WTC11 (cell line): ENCODE data around the gene INVS.

Source experiments
- CREB1 ChIP-seq: sonication (generic); formaldehyde crosslinking; IDR thresholded peaks from 2 replicates; pipeline ENCODE4 v1.8.0; 2023; ENCODE audit warnings: mild to moderate bottlenecking, missing genetic modification reagents
- E2F5 ChIP-seq: sonication (generic); formaldehyde crosslinking; IDR thresholded peaks from 2 replicates; pipeline ENCODE4 v1.8.1; 2022; ENCODE audit warnings: mild to moderate bottlenecking, moderate library complexity, missing genetic modification reagents
- FOXJ3 ChIP-seq: sonication (generic); formaldehyde crosslinking; IDR thresholded peaks from 2 replicates; pipeline ENCODE4 v1.9.0; 2021; ENCODE audit warnings: missing genetic modification reagents, mild to moderate bottlenecking, borderline replicate concordance
- FOXP1 ChIP-seq: sonication (generic); formaldehyde crosslinking; IDR thresholded peaks from 2 replicates; pipeline ENCODE4 v1.8.0; 2022; ENCODE audit warnings: missing genetic modification reagents, mild to moderate bottlenecking, moderate library complexity, borderline replicate concordance
- MXD4 ChIP-seq: fragments of 250-450 bp; sonication (Bioruptor Pico); IDR thresholded peaks from 2 replicates; pipeline ENCODE4 v1.8.0; 2021; ENCODE audit warnings: mild to moderate bottlenecking, moderate library complexity, borderline replicate concordance
- ZNF512 ChIP-seq: sonication (generic); formaldehyde crosslinking; IDR thresholded peaks from 2 replicates; pipeline ENCODE4 v1.8.1; 2022; ENCODE audit warnings: missing genetic modification reagents, borderline replicate concordance
- TF ChIP-seq, protein P1 (sequence below): sonication (generic); formaldehyde crosslinking; IDR thresholded peaks from 2 replicates; pipeline ENCODE4 v1.8.0; 2022; ENCODE audit warnings: mild to moderate bottlenecking, missing genetic modification reagents
- TF ChIP-seq, protein P2 (sequence below): fragments of 200-600 bp; IDR thresholded peaks from 2 replicates; pipeline ENCODE4 v1.8.0; 2022; ENCODE audit warnings: antibody characterized with exemption
- TF ChIP-seq, protein P3 (sequence below): sonication (generic); formaldehyde crosslinking; IDR thresholded peaks from 2 replicates; pipeline ENCODE4 v1.8.1; 2022; ENCODE audit warnings: low read depth, mild to moderate bottlenecking, moderate library complexity, missing genetic modification reagents, borderline replicate concordance
- TF ChIP-seq, protein P4 (sequence below): sonication (generic); formaldehyde crosslinking; IDR thresholded peaks from 2 replicates; pipeline ENCODE4 v1.8.0; 2022; ENCODE audit warnings: mild to moderate bottlenecking, missing genetic modification reagents
- TF ChIP-seq, protein P5 (sequence below): sonication (generic); formaldehyde crosslinking; IDR thresholded peaks from 2 replicates; pipeline ENCODE4 v1.8.1; 2023; ENCODE audit warnings: mild to moderate bottlenecking, missing genetic modification reagents, borderline replicate concordance

DNA sequence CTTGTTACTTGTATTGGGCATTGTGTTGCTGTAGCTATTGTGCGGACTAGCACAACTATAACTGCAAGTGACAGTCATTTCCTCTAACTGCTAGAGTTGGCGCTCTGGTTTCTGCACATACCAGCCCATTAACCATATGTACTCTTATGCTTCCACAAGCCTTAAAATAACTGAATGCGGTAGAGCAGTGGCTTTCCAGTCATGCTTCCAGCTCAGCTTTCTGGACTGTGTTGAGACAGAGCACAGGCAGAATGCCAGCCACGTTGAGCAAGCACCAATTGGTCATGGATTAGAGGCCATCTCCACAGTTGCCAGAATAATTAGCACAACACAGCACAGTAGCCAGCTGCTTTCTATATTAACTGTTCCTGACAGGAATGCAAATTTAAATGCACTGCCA, 12.2 kb downstream of the INVS start:
- TF ChIP-seq E2F5 (CRISPR knock-in tag) (no peak), FOXP1 (CRISPR knock-in tag) (no peak), CREB1 (CRISPR knock-in tag) (no peak), FOXJ3 (CRISPR knock-in tag) (no peak), ZNF512 (no peak), MXD4 (CRISPR knock-in tag) (no peak)
- TF ChIP-seq, protein P1, sequence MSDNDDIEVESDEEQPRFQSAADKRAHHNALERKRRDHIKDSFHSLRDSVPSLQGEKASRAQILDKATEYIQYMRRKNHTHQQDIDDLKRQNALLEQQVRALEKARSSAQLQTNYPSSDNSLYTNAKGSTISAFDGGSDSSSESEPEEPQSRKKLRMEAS (CRISPR knock-in tag) = no peak
- TF ChIP-seq, protein P2, sequence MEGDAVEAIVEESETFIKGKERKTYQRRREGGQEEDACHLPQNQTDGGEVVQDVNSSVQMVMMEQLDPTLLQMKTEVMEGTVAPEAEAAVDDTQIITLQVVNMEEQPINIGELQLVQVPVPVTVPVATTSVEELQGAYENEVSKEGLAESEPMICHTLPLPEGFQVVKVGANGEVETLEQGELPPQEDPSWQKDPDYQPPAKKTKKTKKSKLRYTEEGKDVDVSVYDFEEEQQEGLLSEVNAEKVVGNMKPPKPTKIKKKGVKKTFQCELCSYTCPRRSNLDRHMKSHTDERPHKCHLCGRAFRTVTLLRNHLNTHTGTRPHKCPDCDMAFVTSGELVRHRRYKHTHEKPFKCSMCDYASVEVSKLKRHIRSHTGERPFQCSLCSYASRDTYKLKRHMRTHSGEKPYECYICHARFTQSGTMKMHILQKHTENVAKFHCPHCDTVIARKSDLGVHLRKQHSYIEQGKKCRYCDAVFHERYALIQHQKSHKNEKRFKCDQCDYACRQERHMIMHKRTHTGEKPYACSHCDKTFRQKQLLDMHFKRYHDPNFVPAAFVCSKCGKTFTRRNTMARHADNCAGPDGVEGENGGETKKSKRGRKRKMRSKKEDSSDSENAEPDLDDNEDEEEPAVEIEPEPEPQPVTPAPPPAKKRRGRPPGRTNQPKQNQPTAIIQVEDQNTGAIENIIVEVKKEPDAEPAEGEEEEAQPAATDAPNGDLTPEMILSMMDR = no peak
- TF ChIP-seq, protein P3, sequence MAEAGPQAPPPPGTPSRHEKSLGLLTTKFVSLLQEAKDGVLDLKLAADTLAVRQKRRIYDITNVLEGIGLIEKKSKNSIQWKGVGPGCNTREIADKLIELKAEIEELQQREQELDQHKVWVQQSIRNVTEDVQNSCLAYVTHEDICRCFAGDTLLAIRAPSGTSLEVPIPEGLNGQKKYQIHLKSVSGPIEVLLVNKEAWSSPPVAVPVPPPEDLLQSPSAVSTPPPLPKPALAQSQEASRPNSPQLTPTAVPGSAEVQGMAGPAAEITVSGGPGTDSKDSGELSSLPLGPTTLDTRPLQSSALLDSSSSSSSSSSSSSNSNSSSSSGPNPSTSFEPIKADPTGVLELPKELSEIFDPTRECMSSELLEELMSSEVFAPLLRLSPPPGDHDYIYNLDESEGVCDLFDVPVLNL = no peak
- TF ChIP-seq, protein P4, sequence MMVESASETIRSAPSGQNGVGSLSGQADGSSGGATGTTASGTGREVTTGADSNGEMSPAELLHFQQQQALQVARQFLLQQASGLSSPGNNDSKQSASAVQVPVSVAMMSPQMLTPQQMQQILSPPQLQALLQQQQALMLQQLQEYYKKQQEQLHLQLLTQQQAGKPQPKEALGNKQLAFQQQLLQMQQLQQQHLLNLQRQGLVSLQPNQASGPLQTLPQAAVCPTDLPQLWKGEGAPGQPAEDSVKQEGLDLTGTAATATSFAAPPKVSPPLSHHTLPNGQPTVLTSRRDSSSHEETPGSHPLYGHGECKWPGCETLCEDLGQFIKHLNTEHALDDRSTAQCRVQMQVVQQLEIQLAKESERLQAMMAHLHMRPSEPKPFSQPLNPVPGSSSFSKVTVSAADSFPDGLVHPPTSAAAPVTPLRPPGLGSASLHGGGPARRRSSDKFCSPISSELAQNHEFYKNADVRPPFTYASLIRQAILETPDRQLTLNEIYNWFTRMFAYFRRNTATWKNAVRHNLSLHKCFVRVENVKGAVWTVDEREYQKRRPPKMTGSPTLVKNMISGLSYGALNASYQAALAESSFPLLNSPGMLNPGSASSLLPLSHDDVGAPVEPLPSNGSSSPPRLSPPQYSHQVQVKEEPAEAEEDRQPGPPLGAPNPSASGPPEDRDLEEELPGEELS (CRISPR knock-in tag) = no peak
- TF ChIP-seq, protein P5, sequence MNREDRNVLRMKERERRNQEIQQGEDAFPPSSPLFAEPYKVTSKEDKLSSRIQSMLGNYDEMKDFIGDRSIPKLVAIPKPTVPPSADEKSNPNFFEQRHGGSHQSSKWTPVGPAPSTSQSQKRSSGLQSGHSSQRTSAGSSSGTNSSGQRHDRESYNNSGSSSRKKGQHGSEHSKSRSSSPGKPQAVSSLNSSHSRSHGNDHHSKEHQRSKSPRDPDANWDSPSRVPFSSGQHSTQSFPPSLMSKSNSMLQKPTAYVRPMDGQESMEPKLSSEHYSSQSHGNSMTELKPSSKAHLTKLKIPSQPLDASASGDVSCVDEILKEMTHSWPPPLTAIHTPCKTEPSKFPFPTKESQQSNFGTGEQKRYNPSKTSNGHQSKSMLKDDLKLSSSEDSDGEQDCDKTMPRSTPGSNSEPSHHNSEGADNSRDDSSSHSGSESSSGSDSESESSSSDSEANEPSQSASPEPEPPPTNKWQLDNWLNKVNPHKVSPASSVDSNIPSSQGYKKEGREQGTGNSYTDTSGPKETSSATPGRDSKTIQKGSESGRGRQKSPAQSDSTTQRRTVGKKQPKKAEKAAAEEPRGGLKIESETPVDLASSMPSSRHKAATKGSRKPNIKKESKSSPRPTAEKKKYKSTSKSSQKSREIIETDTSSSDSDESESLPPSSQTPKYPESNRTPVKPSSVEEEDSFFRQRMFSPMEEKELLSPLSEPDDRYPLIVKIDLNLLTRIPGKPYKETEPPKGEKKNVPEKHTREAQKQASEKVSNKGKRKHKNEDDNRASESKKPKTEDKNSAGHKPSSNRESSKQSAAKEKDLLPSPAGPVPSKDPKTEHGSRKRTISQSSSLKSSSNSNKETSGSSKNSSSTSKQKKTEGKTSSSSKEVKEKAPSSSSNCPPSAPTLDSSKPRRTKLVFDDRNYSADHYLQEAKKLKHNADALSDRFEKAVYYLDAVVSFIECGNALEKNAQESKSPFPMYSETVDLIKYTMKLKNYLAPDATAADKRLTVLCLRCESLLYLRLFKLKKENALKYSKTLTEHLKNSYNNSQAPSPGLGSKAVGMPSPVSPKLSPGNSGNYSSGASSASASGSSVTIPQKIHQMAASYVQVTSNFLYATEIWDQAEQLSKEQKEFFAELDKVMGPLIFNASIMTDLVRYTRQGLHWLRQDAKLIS (CRISPR knock-in tag) = no peak
